Occipital lobe (tissue), 2 donors: ENCODE data around the gene ZNF282. TPM values are rescaled to one million over a fixed set of nuclear protein-coding genes. Genes with fewer than 3 reads are reported as not detected.

Experiments used
- DNase-seq: peaks from one replicate; lab custom pipeline; 2025; lab: John Stamatoyannopoulos, UW
- total RNA-seq: library from RNA; depleted of rRNA; stranded (reverse); fragments of >200 nt; gene quantifications from one replicate; pipeline ENCODE4 v1.2.3, GENCODE V29; 2014

Gene ZNF282
- 25.7 TPM for total RNA-seq

- DNase-seq, result peak; percentile 86
Observed at GRCh38 chr7:149195180-149196150, at the start of gene ZNF282. Gene ZNF282, plus strand, starts transcription at chr7:149195546. Its CDS starts 44 bp downstream, at chr7:149195590.

GRCh38 chr7:149147072-149147751 is 48.1 kb upstream of the ZNF282 start, which contains the start of gene ZNF398:
Gene ZNF398, plus strand, starts transcription at chr7:149147453. Its CDS starts 290 bp downstream, at chr7:149147743.
- peak; percentile 72 for DNase-seq

GRCh38 chr7:149147752-149148653 is 47.3 kb upstream of the ZNF282 start:
- DNase-seq, result peak; percentile 59

- DNase-seq, result no peak
Observed at GRCh38 chr7:149150981-149151380, 44.4 kb upstream of the ZNF282 start.

- DNase-seq, result no peak
Observed at GRCh38 chr7:149153346-149153745, 42.0 kb upstream of the ZNF282 start.

- DNase-seq, result no peak
Observed at GRCh38 chr7:149154056-149154455, 41.3 kb upstream of the ZNF282 start.

- DNase-seq, result no peak
Observed at GRCh38 chr7:149156898-149157297, 38.4 kb upstream of the ZNF282 start.

- DNase-seq, result no peak
Observed at GRCh38 chr7:149161241-149161848, 34.0 kb upstream of the ZNF282 start.

GRCh38 chr7:149166142-149166541 is 29.2 kb upstream of the ZNF282 start:
- no peak for DNase-seq

GRCh38 chr7:149166630-149167352 is 28.6 kb upstream of the ZNF282 start:
- DNase-seq, result no peak

GRCh38 chr7:149171892-149172533 is 23.3 kb upstream of the ZNF282 start:
- no peak for DNase-seq

GRCh38 chr7:149172534-149172920 is 22.8 kb upstream of the ZNF282 start:
- no peak for DNase-seq

- no peak for DNase-seq
Observed at GRCh38 chr7:149175150-149175549, 20.2 kb upstream of the ZNF282 start.

GRCh38 chr7:149179241-149179640 is 16.1 kb upstream of the ZNF282 start:
- no peak for DNase-seq

GRCh38 chr7:149180722-149181449 is 14.5 kb upstream of the ZNF282 start:
- no peak for DNase-seq

- DNase-seq, result no peak
Observed at GRCh38 chr7:149181450-149181790, 13.9 kb upstream of the ZNF282 start.

- DNase-seq, result no peak
Observed at GRCh38 chr7:149184274-149184673, 11.1 kb upstream of the ZNF282 start.

- DNase-seq, result no peak
Observed at GRCh38 chr7:149188213-149188612, 7.1 kb upstream of the ZNF282 start.

GRCh38 chr7:149188637-149189259 is 6.6 kb upstream of the ZNF282 start:
- DNase-seq, result no peak
